HepG2 (cell line): Measurements from ENCODE around the gene ZFPM1. TPM values are rescaled to one million over a fixed set of nuclear protein-coding genes. Genes with fewer than 3 reads are reported as not detected.

Experiments
- ATAC-seq: fragments of 200-7000 bp; cut with Tn5 transposase; 3 replicates; pipeline ENCODE4 v1.9.1; 2020; ENCODE audit warnings: mild to moderate bottlenecking, moderate library complexity
- BruUV-seq: library from RNA; stranded (reverse); fragments of 400-500 nt; replicated peaks from 2 replicates; lab custom pipeline; 2021; lab: Mats Ljungman, UMichigan
- CTCF ChIA-PET: fragments of 300-600 bp; formaldehyde crosslinking; extraction: SDS; loops from one replicate; lab custom pipeline; 2021; ENCODE audit warnings: low total read pairs, inconsistent platforms, low intra/inter-chr PET ratio; lab: Yijun Ruan, JAX
- POLR2A ChIA-PET: fragments of 350-600 bp; sonication (Branson Sonifier 250); formaldehyde crosslinking; loops from one replicate; lab custom pipeline; 2020; ENCODE audit warnings: antibody characterized with exemption, inconsistent platforms; lab: Yijun Ruan, JAX
- DNase-seq: peaks from one replicate; pipeline ENCODE4 v3.0.0-alpha.2; 2015; ENCODE audit warnings: low spot score
- FAIRE-seq: peaks from 3 replicates; lab custom pipeline; 2011; peaks lifted over from hg19 to GRCh38; lab: Jason Lieb, UNC
- H2AFZ ChIP-seq: one replicate; pipeline ENCODE4 v1.6.1; 2011; ENCODE audit warnings: low read length, inconsistent platforms
- H3K27ac ChIP-seq: fragments of 300-600 bp; 3 replicates; pipeline ENCODE4 v1.8.0; 2011; ENCODE audit warnings: mixed run types, mild to moderate bottlenecking, mixed read lengths, low read length, inconsistent platforms; ENCODE audit not compliant: insufficient read depth; ENCODE audit errors: extremely low read length
- H3K27me3 ChIP-seq, 2 experiments: fragments of 200-600 bp in 1 of 2; 2 replicates in 1 of 2; 3 replicates in 1 of 2; pipeline versions ENCODE4 v1.6.0 to v1.8.0; 2011; ENCODE audit warnings: low read length in 2 of 2, mild to moderate bottlenecking in 2 of 2, moderate library complexity in 2 of 2, inconsistent platforms in 1 of 2; ENCODE audit not compliant: insufficient read depth in 2 of 2, control insufficient read depth in 1 of 2
- H3K36me3 ChIP-seq, 2 experiments: fragments of 200-600 bp in 1 of 2; replicated peaks in 1 of 2; 2 replicates in 1 of 2; 3 replicates in 1 of 2; pipeline versions ENCODE4 v1.5.1 to v1.8.0; 2011; ENCODE audit warnings: low read length in 2 of 2, inconsistent platforms in 1 of 2; ENCODE audit not compliant: insufficient read depth in 2 of 2, control insufficient read depth in 1 of 2
- H3K4me1 ChIP-seq: 2 replicates; pipeline ENCODE4 v1.5.1; 2012; ENCODE audit warnings: low read length, inconsistent platforms; ENCODE audit not compliant: insufficient read depth
- H3K4me2 ChIP-seq: 2 replicates; pipeline ENCODE4 v1.6.0; 2011; ENCODE audit warnings: low read depth, low read length, inconsistent platforms
- H3K4me3 ChIP-seq, 3 experiments: fragments of 200-600 bp in 1 of 3; sonication (generic), shearing (Covaris generic) in 1 of 3; replicated peaks in 1 of 3; 2 replicates each; pipeline ENCODE4 v1.5.1; 2011 to 2016; ENCODE audit warnings: low read length in 3 of 3, inconsistent platforms in 2 of 3, low read depth in 2 of 3, mild to moderate bottlenecking in 2 of 3, control low read depth in 1 of 3, mixed read lengths in 1 of 3; ENCODE audit not compliant: insufficient read depth in 1 of 3
- H3K79me2 ChIP-seq: one replicate; pipeline ENCODE4 v1.6.1; 2011; ENCODE audit warnings: low read length, inconsistent platforms; ENCODE audit not compliant: insufficient read depth
- H3K9ac ChIP-seq: 2 replicates; pipeline ENCODE4 v1.6.0; 2011; ENCODE audit warnings: mild to moderate bottlenecking, low read depth, low read length, inconsistent platforms; ENCODE audit not compliant: insufficient read depth
- H3K9me3 ChIP-seq: 2 replicates; pipeline ENCODE4 v1.5.1; 2012; ENCODE audit warnings: mild to moderate bottlenecking, low read length
- H4K20me1 ChIP-seq: 2 replicates; pipeline ENCODE4 v1.6.0; 2011; ENCODE audit warnings: inconsistent platforms, mild to moderate bottlenecking, low read length, moderate library complexity; ENCODE audit not compliant: insufficient read depth
- AGO2 ChIP-seq: fragments of 200-400 bp; formaldehyde crosslinking; optimal IDR thresholded peaks from 2 replicates; pipeline ENCODE3; 2017; ENCODE audit warnings: mild to moderate bottlenecking, low read depth, low read length, moderate library complexity
- CBX5 ChIP-seq: sonication (generic); formaldehyde crosslinking; IDR thresholded peaks from 2 replicates; pipeline ENCODE4 v1.4.0; 2020; ENCODE audit warnings: missing genetic modification reagents, borderline replicate concordance
- CEBPB ChIP-seq: IDR thresholded peaks from 2 replicates; pipeline ENCODE4 v1.6.1; 2011; ENCODE audit warnings: low read depth, low read length, improper control_type of control experiment, borderline replicate concordance
- DMTF1 ChIP-seq: sonication (generic); formaldehyde crosslinking; IDR thresholded peaks from 2 replicates; pipeline ENCODE4 v1.4.0; 2020; ENCODE audit warnings: mild to moderate bottlenecking, missing genetic modification reagents
- GFI1 ChIP-seq: sonication (generic); formaldehyde crosslinking; IDR thresholded peaks from 2 replicates; pipeline ENCODE4 v1.5.0; 2020; ENCODE audit warnings: missing genetic modification reagents, mild to moderate bottlenecking, borderline replicate concordance
- HNF4A ChIP-seq: sonication (generic); formaldehyde crosslinking; IDR thresholded peaks from 2 replicates; pipeline ENCODE4 v1.4.0; 2020; ENCODE audit warnings: missing genetic modification reagents
- KDM5A ChIP-seq: fragments of 200-600 bp; sonication (generic); IDR thresholded peaks from 2 replicates; pipeline ENCODE4 v1.7.0; 2018; ENCODE audit warnings: antibody characterized with exemption, mild to moderate bottlenecking, low read length, borderline replicate concordance
- KDM5B ChIP-seq: sonication (generic); formaldehyde crosslinking; IDR thresholded peaks from 2 replicates; pipeline ENCODE4 v1.4.0; 2020; ENCODE audit warnings: missing genetic modification reagents, mild to moderate bottlenecking, borderline replicate concordance
- NR2F2 ChIP-seq: IDR thresholded peaks from 2 replicates; pipeline ENCODE4 v1.6.1; 2012; ENCODE audit warnings: low read depth, inconsistent platforms, borderline replicate concordance
- PRPF4 ChIP-seq: fragments of 200-400 bp; formaldehyde crosslinking; IDR thresholded peaks from 2 replicates; pipeline ENCODE4 v1.6.1; 2016; ENCODE audit warnings: low read length, low read depth; ENCODE audit not compliant: poor library complexity, severe bottlenecking
- SMARCE1 ChIP-seq: fragments of 450-650 bp; IDR thresholded peaks from 2 replicates; pipeline ENCODE4 v1.6.1; 2017; ENCODE audit warnings: borderline replicate concordance
- THAP9 ChIP-seq: sonication (generic); formaldehyde crosslinking; IDR thresholded peaks from 2 replicates; pipeline ENCODE4; 2020; ENCODE audit warnings: missing genetic modification reagents, mild to moderate bottlenecking, borderline replicate concordance
- ZFYVE20 ChIP-seq: sonication (generic); formaldehyde crosslinking; IDR thresholded peaks from 2 replicates; pipeline ENCODE4 v1.8.0; 2023; ENCODE audit warnings: low read depth, mild to moderate bottlenecking, moderate library complexity, missing genetic modification reagents, borderline replicate concordance
- ZNF574 ChIP-seq: sonication (generic); formaldehyde crosslinking; IDR thresholded peaks from 2 replicates; pipeline ENCODE4 v1.4.0; 2020; ENCODE audit warnings: missing genetic modification reagents
- ZNF629 ChIP-seq: sonication (generic); formaldehyde crosslinking; conservative IDR thresholded peaks from 2 replicates; pipeline ENCODE4 v1.5.0; 2020; ENCODE audit warnings: missing genetic modification reagents
- WGBS: methylation state at CpG from one replicate; pipeline ENCODE4 v1.1.6; 2017; ENCODE audit warnings: low lambda C conversion rate; 5-methylcytosine and 5-hydroxymethylcytosine counted together
- in situ Hi-C: cut with HindIII; loops from 2 replicates; pipeline ENCODE4 v1.10.0; 2017; ENCODE audit warnings: low pct_unique_long_range_greater_than_20kb; ENCODE audit not compliant: extremely low pct_ligation_motif_present
- intact Hi-C: fragments of 100-400 bp; cut with micrococcal nuclease; formaldehyde crosslinking; loops from one replicate; pipeline ENCODE4 v1.10.0; 2022; ENCODE audit not compliant: unreplicated experiment
- polyA plus RNA-seq, 8 experiments: library from polyadenylated mRNA; depleted of rRNA in 3 of 8; stranded (reverse) in 7 of 8; unstranded in 1 of 8; fragments of >200 nt; fragmentation: Illumina TruSeq in 4 of 8; extraction: Trizol in 4 of 8; gene quantifications; 2 replicates each; pipeline versions ENCODE4 v1.2.1 to v1.2.3, GENCODE V29; 2011 to 2016; ENCODE audit warnings: low read depth in 4 of 8, missing spikeins in 1 of 8, mixed read lengths in 1 of 8; ENCODE audit not compliant: insufficient read depth in 1 of 8
- total RNA-seq, 5 experiments: library from RNA; depleted of rRNA; stranded (reverse); fragments of >200 nt; fragmentation: Illumina TruSeq; extraction: Trizol; gene quantifications; 2 replicates each; pipeline ENCODE4 v1.2.3, GENCODE V29; 2016; ENCODE audit warnings: low read depth in 1 of 5

The ZFPM1 gene
- total and polyA plus RNA-seq, 2 of the 13 experiments (the other 11 are each of a cell fraction or from before 2014, with no cell fraction given): 1.3 to 3.8 TPM

GRCh38 chr16:88497561-88498462 is 44.7 kb downstream of the ZFPM1 start:
- FAIRE-seq: no peak
- Histone ChIP-seq H2AFZ (no peak overlapping the region), H3K4me3 (no peak overlapping the region), H3K27ac (no peak overlapping the region), H4K20me1 (0 out of 2 replicates have a peak, but pooled peaks cover 3% of the 10 kb centered on the region), H3K4me2 (no peak overlapping the region), H3K36me3 (peaks cover 3 to 9% of the 10 kb centered on the region in 2 experiments; a peak in 3 of 5 replicates), H3K27me3 (no peaks in the 10 kb centered on the region), H3K4me1 (peaks cover 34% of the 10 kb centered on the region), H3K9me3 (no peaks in the 10 kb centered on the region), H3K79me2 (no peaks in the 10 kb centered on the region), H3K9ac (no peak overlapping the region)
- WGBS: 92% methylated on average over 31 of the region's 46 CpGs
- no peak for TF ChIP-seq GFI1 (CRISPR knock-in tag)
- no peak for TF ChIP-seq CEBPB
- TF ChIP-seq CBX5: no peak
- no peak for TF ChIP-seq HNF4A
- TF ChIP-seq THAP9: no peak
- peak; percentile 42 for TF ChIP-seq PRPF4
- TF ChIP-seq AGO2: peak; percentile 4
- TF ChIP-seq DMTF1: no peak
- no peak for TF ChIP-seq SMARCE1
- TF ChIP-seq ZNF629 (CRISPR knock-in tag): peak; percentile 70
- 0 out of 2 replicates have a peak, but pooled peaks have one; percentile 11 for TF ChIP-seq ZFYVE20
- no peak for TF ChIP-seq NR2F2
- no peak for TF ChIP-seq KDM5B (CRISPR knock-in tag)
- no peak for TF ChIP-seq ZNF574
- no peak for TF ChIP-seq KDM5A
- no peak for DNase-seq
- ATAC-seq: no peak
- BruUV-seq: no TSS peak
- intact Hi-C loops (no loop called here), in situ Hi-C loops (no loop called here)
- CTCF ChIA-PET: no interaction called here
- POLR2A ChIA-PET: interaction anchor here (1.0 to 1.4 kb wide), 3 partner anchors 9 to 45 kb away, joined by 3 to 10 read pairs (median 5); partner anchors contain the start of gene ZFPM1
